ENCODE data around the gene TIA1.
"Not testable (repeated sequence)": the region's sequence is repeated elsewhere in the genome, so short reads cannot be mapped to it uniquely, and the experiment has no call there.

Gene TIA1

DNA sequence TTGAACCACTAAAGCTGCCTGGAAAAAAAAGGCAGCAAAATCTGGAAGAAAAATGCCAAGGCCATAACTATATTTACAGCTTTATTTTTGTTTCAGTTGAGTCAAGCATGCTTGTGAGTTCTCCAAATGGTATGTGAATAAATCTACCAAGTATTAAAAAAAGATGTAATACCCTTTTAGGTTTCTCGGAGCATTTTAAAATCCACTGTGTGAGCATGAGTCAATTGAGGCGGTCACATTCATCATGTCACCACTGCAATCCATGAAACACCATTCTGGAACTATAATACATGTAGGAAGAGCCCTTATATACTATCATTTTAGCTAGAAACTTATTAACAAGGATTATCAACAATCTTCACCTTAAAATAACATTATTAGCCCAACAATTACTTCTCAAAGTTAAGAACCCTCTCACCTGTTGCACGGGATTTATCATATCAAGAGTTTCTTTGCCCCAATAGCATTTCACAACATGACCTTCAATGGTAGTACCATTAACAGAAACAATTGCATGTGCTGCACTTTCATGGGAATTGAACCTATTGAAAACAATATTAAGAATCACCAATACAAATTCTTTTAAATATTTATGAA, 33.4 kb downstream of the TIA1 start:
- no peak for DNase-seq (ENCODE audit: low spot score)

DNA sequence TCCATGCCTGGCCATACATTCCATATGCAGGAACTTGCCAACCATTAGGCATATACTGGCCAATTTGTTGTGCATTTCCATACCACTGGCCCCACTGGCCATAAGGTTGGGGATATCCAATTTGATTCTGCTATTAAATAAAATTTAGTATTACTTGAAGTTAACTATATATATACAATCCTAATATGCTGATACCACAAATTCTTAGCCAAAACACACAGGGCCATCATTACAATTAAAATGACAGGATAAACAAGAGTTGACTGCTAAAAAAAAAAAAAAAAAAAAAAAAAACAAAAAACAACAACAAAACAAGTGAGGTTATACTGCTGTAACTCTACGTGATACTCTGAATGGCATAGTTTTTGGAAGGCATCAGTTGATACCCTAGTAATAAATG, 34.1 kb downstream of the TIA1 start:
- no peak for DNase-seq (ENCODE audit: low spot score)

DNA sequence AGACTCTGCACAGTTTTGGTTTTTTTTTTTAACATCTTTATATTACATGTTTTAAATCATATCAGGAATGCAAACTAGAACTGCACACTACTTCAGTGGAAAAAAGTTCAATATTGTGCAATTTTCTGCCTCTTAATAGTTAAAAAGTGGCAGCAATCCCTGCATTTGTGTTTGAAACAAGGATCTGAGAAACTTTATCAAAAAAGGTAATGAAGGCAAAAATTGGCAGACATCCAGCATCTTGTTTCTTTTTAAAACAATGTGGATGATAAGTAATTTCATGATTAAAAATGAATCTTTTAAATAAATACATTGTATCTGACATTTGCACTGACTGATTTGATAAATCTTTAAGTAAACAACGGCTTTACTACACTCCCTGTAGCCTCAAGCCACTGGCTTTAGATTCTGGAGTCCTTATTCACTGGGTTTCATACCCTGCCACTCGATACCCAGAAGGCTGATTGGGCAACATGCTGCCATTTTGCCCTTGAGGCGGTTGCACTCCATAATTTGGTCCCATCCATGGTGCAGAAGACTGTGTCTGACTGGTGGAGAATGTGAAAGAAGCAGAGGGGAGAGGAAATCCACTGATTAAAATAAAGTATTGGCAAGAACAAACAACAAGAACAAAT, 36.0 kb downstream of the TIA1 start:
- no peak for DNase-seq (ENCODE audit: low spot score)

GRCh38 chr2:70211595-70211994, 36.8 kb downstream of the TIA1 start:
- no peak for DNase-seq (ENCODE audit: low spot score)

GRCh38 chr2:70204452-70204851, 44.0 kb downstream of the TIA1 start:
- DNase-seq (ENCODE audit: low spot score): no peak

- no peak for DNase-seq (ENCODE audit: low spot score)
These were observed 45.3 kb downstream of the TIA1 start for GRCh38 chr2:70203086-70203485.

- no peak for DNase-seq (ENCODE audit: low spot score)
These were observed 46.1 kb downstream of the TIA1 start for GRCh38 chr2:70202236-70202806.

- no peak for DNase-seq (ENCODE audit: low spot score)
These were observed 46.6 kb downstream of the TIA1 start for GRCh38 chr2:70201831-70202230.

GRCh38 chr2:70201225-70201768, 47.1 kb downstream of the TIA1 start:
- DNase-seq (ENCODE audit: low spot score): no peak

GRCh38 chr2:70199320-70199864, 49.0 kb downstream of the TIA1 start:
- no peak for DNase-seq (ENCODE audit: low spot score)

- peak; percentile 61 for DNase-seq (ENCODE audit: low spot score)
These were observed 55.9 kb downstream of the TIA1 start for GRCh38 chr2:70192516-70192915.

- no peak for DNase-seq (ENCODE audit: low spot score)
These were observed 57.1 kb downstream of the TIA1 start for GRCh38 chr2:70191244-70191735.

DNA sequence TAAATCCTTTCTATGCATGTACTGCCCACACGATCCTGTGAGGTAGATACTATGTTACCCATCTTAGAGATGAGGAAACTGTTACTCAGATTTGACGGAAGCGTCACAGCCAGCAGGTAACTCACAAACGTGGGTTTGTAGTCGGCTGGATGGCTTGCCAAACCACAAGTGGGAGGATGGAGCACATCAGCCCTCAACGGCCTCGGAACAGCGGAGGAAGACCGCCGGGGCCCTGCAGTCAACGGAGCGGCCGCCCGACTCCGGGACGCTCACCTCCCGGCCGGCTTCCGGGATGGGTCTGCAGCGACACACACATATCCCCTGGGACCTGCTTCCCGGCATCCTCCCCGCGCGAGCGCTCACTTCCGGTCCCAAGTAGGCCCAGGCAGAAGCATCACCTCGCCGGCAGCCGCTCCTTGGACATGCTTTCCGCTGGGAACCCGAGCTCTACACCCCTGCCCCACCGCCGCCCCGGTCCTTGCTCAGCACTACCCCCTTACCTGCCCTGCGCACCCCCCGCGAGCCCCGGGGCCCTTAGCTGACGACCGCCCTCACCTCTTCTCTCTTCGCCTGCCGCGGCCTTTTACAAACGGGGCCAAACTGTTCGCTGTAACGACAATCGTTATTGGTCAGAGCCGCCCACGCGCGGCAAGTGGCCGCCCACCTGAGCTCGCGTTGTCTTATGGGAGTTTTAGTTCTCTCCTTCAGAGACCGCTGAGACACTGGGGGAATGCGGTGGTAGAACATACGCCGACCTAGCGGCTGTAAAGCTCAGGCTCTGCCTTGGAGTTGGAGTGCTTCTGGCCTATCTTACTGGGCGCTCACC, 57.8 kb downstream of the TIA1 start, which contains the start of gene C2orf42:
Gene C2orf42, minus strand, starts transcription at position 602 of the 826 bp plus-strand sequence. CDS start 9,034 bp downstream, outside the sequence.
- DNase-seq (ENCODE audit: low spot score): peak; percentile 99

DNA sequence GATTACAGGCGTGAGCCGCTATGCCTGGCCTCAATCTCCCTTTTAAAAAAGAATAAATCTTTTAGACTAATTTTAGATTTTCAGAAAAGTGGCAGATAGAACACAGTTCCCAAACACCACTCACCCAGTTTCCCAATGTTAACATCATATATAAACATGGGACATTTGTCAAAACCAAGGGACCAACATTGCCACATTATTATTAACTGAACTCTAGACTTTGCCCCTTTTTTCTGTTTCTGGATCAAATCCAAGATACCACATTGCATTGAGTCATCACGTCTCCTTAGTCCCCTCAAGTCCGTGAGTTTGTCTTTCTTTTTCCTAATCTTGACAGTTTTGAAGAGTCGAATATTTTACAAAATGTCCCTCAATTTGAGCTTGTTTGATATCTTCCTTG, 60.0 kb downstream of the TIA1 start:
- no peak for DNase-seq (ENCODE audit: low spot score)

- DNase-seq (ENCODE audit: low spot score): not testable (repeated sequence)
These were observed 61.3 kb downstream of the TIA1 start for GRCh38 chr2:70187170-70187569.

GRCh38 chr2:70182689-70183088, 65.7 kb downstream of the TIA1 start:
- no peak for DNase-seq (ENCODE audit: low spot score)

GRCh38 chr2:70181363-70181956, 67.0 kb downstream of the TIA1 start:
- no peak for DNase-seq (ENCODE audit: low spot score)

- no peak for DNase-seq (ENCODE audit: low spot score)
These were observed 74.9 kb downstream of the TIA1 start for GRCh38 chr2:70173520-70173919.

DNA sequence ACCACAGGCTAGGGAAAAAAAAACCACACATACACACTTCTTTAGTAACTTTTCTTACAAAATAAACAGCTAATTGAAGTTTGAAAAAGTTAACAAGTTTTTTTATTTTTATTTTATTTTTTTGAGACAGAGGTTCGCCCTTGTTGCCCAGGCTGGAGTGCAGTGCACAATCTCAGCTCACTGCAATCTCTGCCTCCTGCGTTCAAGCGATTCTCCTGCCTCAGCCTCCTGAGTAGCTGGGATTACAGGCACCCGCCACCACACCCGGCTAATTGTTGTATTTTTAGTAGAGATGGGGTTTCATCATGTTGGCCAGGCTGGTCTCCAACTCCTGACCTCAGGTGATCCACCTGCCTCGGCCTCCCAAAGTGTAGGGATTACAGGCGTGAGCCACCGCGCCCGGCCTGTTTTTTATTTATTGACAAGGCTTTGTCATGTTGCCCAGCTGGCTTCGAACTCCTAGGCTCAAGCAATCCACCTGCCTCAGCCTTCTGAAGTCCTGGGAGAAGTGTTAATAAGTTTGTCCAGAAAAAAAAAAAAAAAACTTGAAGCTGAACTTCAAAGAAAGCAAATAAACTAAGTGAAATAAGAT, 78.7 kb downstream of the TIA1 start:
- DNase-seq (ENCODE audit: low spot score): not testable (repeated sequence)

GRCh38 chr2:70161069-70161534, 87.3 kb downstream of the TIA1 start:
- DNase-seq (ENCODE audit: low spot score): peak; percentile 61

DNA sequence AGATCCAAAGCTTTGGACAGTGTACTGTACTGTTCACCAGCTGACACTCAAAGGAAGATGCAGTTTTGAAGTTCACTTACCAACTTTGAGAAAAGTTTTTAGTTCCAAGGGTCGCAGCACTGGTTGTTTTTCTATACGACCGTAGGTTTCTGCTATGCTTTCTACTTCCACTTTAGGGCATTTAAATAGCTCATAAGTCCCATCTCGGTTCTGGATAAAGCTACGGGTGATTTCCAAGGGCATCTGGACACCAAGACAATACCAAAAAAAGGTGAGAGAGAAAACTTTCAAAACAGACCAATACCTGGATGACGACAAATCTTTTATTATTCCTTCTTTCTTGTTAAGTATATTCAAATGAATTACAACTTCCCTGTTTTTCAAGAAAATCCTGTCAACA, 87.9 kb downstream of the TIA1 start:
- DNase-seq (ENCODE audit: low spot score): no peak

Measured in SW480 (cell line).